ENCODE measurements around the gene TMPRSS7.

The TMPRSS7 gene, protein sequence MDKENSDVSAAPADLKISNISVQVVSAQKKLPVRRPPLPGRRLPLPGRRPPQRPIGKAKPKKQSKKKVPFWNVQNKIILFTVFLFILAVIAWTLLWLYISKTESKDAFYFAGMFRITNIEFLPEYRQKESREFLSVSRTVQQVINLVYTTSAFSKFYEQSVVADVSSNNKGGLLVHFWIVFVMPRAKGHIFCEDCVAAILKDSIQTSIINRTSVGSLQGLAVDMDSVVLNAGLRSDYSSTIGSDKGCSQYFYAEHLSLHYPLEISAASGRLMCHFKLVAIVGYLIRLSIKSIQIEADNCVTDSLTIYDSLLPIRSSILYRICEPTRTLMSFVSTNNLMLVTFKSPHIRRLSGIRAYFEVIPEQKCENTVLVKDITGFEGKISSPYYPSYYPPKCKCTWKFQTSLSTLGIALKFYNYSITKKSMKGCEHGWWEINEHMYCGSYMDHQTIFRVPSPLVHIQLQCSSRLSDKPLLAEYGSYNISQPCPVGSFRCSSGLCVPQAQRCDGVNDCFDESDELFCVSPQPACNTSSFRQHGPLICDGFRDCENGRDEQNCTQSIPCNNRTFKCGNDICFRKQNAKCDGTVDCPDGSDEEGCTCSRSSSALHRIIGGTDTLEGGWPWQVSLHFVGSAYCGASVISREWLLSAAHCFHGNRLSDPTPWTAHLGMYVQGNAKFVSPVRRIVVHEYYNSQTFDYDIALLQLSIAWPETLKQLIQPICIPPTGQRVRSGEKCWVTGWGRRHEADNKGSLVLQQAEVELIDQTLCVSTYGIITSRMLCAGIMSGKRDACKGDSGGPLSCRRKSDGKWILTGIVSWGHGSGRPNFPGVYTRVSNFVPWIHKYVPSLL

DNA sequence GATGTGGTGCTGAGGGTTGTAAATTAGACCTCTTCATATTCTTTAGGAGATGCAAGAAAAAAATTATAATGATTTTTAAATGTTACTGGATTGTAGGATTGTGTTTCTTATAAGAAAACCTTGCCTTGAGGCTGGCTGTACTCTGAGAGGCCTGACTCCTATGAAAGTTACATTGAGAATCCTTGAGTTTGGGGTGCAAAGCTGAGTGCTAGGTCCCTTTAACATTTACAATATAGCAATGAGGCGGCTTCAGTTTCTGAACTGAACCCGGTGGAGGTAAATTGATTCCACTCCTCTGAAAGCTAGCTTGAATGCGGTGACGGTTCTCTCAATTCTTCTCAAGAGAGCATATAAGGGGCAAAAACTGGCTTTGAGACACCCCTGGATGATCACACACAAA is at the start of gene TMPRSS7:
Gene TMPRSS7 (plus strand): TSS at position 301 of the 400 bp plus-strand sequence. CDS start 110 bp downstream, outside the sequence.
- no peak for DNase-seq (ENCODE audit: extremely low spot score, insufficient read length, low read depth)
- no peak for FAIRE-seq

- DNase-seq (ENCODE audit: extremely low spot score, insufficient read length, low read depth) (no peak), FAIRE-seq (no peak)
Observed at GRCh38 chr3:111986800-111987199, 47.7 kb upstream of the TMPRSS7 start.

GRCh38 chr3:111989061-111989678 is 45.4 kb upstream of the TMPRSS7 start:
- no peak for DNase-seq (ENCODE audit: extremely low spot score, insufficient read length, low read depth)
- FAIRE-seq: peak; percentile 89

DNA sequence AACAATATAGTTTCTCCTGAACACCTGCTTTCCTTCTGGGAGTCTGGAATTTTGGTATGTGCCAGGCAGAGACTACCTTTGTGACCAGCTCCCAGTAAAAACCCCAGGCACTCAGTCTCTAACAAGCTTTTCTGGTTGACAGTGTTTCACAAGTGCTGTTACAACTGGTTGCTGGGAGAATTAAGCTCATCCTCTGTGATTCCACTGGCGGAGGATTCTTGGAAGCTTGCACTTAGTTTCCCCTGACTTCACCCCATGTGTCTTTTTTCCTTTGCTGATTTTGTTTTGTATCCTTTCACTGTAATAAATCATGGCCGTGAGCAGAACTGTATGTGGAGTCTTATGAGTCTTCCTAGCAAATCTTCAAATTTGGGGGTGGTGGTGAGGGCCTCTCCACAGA is 41.5 kb upstream of the TMPRSS7 start:
- no peak for DNase-seq (ENCODE audit: extremely low spot score, insufficient read length, low read depth)
- FAIRE-seq: no peak

DNA sequence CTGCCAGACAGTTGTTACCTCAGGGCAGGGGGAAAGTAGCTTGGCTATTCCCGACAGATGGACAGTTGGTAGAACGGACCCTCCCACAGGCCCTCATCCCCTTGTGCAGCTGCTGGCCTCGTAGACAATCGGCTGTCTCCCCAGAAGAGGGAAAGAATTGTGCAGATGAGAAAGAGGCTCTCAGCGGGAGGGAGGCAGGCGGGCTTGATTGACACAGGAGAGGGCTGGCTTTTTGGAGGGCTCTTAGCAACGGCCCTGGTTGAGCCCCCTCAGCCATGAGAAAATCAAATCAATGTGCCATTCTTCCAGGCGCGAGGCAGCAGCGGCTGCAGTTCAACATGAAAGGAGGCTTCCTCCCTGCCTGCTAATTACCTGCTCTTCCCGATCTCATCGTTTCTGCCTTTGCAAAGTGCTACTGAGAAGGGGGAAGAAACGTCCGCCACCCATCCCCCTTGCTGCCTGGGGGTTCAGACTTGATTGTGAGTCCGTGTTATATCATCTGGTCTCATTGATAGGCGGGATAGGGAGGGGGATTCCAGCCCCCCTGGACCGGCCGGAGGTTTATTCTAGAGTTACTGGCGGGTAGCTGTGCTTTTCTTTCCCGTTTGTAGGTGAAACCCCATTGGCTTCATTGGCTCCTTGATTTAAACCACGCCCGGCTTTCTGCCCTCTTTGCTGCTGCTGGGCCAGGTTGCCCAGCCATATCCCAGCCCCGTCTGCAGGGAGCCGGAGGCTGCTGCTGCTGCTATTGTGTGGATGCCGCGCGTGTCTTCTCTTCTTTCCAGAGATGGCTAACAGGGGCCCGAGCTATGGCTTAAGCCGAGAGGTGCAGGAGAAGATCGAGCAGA is 35.7 kb upstream of the TMPRSS7 start, which contains the start of gene TAGLN3:
Gene TAGLN3 (plus strand): TSS at position 287 of the 848 bp plus-strand sequence. CDS start 501 bp downstream, at position 788.
- FAIRE-seq (no peak), DNase-seq (ENCODE audit: extremely low spot score, insufficient read length, low read depth) (no peak)

DNA sequence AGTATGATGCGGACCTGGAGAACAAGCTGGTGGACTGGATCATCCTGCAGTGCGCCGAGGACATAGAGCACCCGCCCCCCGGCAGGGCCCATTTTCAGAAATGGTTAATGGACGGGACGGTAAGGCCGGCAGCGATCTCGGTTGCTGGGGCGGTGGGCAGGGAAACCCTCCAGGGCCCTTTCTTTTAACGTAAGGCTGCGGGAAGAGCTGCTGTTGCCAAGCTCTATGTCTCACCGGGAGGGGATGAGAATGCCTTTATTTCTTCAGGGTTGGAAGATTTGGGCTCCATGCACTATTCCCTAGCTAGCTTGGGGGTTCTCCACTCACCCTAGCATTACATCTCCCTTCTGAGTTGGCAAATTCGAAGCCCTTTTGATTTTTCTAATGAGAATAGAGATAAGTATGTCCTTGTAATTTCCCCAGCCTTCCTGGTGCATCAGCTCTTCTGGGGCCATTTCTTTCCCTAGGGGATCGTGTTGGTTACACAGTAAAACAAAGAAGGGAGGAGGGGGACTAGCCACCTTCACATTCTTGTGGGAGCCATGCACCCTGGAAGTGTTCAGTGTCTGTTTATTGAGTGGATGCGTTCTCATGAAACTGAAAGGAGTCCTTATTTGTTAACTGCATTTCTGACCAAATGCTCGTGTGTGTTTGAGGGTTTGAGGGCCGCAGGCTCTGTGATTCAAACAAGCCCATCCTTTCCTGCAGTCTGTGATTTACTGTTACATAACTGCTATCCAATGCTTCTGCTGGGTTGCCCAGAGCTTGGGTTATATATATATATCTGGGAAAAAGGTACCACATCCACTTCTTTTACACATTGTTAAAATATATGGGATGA is 34.8 kb upstream of the TMPRSS7 start:
- FAIRE-seq: no peak
- no peak for DNase-seq (ENCODE audit: extremely low spot score, insufficient read length, low read depth)

DNA sequence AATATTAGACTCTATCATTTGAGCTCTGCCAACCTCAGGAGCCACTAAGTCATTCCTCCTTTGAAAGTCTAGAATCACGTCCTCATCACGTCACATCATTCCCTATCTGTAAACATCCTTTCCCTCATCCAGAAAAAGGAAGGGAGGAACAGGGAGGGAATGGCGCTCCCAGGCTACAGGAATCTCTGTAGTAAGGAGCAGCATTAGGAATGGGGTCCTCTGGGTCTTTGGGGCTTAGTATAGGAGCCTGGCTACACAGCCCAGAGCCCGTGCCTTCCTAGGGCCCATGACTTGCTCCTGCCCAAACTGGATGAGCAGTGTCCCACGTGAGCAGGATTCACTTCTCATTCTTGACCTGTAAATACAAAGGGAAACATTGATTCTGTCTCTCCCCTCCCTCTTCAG is 34.2 kb upstream of the TMPRSS7 start:
- DNase-seq (ENCODE audit: extremely low spot score, insufficient read length, low read depth): no peak
- no peak for FAIRE-seq

DNA sequence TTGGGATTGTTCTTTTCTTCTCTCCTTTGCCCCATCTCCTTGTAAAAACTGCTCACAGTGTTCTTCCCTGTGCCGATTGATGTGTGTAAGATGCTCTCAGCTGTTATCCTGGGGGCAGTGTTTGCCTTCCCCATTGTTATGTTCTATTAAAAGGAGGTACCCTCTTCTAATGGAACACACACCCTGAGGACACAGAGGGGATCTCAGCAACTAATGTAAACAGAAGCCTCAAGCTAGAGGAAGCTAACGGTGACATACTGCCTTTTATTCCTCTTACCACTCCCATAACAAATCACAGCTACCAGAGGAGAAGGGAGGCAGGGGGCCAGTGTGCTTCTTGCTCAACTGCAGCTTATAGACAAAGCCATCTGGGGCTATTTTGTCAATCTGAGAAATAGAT is 33.6 kb upstream of the TMPRSS7 start:
- FAIRE-seq (no peak), DNase-seq (ENCODE audit: extremely low spot score, insufficient read length, low read depth) (no peak)

GRCh38 chr3:112001526-112001925 is 33.0 kb upstream of the TMPRSS7 start:
- FAIRE-seq: no peak
- DNase-seq (ENCODE audit: extremely low spot score, insufficient read length, low read depth): no peak

DNA sequence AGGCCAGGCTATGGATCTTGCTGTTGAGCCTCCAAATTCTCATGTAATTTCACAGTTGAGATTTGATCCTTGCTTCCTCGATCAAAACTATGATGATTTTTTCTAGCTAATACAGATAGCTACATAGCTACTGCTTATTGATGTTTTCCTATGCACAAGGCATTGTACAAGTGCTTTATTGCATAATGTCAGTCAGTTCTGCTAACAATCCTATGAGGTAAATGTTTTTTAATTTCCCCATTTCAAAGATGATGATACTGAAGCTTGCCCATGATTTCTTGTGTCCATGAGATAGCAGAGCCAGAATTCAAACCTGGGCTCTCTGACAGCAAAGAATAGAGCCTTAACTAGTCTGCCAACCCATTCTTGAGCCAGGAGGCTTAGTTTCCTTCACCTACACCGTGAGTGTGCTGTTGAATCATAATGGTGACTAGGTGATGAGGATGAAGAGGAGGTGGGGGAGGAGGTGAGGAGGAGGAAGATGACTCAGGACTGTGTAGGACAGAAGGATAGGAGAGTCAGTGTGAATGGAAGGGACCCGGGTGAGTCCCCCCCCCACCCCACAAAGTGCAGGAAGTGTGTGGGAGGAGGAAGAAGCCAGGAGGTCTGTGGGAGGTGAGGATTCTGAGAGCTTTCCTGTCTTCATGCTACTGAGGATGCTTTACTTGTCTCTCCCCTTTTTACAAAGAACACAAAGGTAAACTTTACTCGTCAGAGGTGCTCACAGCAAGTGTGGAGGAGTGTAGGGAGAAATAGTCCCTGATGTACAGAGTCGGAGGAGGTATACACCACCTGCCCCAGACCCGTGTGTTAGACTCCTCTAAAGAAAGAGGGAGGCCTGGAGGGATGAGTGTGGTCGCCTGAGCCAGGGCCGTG is 32.2 kb upstream of the TMPRSS7 start:
- no peak for DNase-seq (ENCODE audit: extremely low spot score, insufficient read length, low read depth)
- FAIRE-seq: no peak

DNA sequence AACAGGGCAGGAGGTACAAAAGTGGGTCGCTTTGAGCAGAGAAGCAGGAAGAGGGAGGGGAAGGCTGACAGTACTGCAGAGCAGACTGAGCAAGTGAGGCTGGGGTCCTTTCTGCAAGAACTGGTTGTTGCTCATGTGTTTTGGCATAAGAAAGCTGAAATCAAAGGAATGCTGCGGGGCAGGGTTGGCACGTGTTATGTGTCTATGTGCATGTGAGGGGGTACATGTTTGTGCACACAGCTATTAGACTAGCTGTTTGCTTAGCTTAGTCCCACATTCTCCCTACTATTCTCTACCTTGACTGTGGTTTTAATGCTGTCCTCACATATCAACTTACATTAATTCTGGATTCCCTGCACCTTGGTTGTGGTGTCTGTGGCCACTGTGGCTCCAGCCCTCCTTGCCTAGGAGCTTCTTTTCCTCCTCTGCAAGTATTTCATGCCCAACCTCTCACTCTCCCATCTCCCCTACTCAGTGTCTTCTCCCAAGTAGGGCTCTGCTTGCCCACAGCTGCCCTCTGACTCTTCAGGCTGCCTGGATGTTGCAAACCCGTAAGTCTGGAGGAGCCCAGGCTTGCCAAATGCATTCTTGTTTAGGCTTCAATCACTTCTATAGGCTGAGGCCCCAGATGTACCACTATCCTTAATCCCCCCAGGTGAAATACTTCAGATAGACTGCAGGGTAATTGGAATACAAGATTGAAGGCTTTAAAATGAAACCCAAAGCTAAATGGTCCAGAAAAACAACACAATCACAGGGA is 31.0 kb upstream of the TMPRSS7 start:
- FAIRE-seq: no peak
- no peak for DNase-seq (ENCODE audit: extremely low spot score, insufficient read length, low read depth)

GRCh38 chr3:112004187-112004586 is 30.3 kb upstream of the TMPRSS7 start:
- FAIRE-seq: no peak
- no peak for DNase-seq (ENCODE audit: extremely low spot score, insufficient read length, low read depth)

GRCh38 chr3:112004669-112005068 is 29.9 kb upstream of the TMPRSS7 start:
- DNase-seq (ENCODE audit: extremely low spot score, insufficient read length, low read depth) (no peak), FAIRE-seq (no peak)

GRCh38 chr3:112005091-112005672 is 29.4 kb upstream of the TMPRSS7 start:
- DNase-seq (ENCODE audit: extremely low spot score, insufficient read length, low read depth) (no peak), FAIRE-seq (no peak)

- no peak for FAIRE-seq
Observed at GRCh38 chr3:112007633-112008032, 26.9 kb upstream of the TMPRSS7 start.

GRCh38 chr3:112009670-112010069 is 24.9 kb upstream of the TMPRSS7 start:
- no peak for FAIRE-seq

More at GRCh38 chr3:112007633-112008032, 26.9 kb upstream of the TMPRSS7 start:
- no peak for DNase-seq (ENCODE audit: extremely low spot score, insufficient read length, low read depth)

DNA sequence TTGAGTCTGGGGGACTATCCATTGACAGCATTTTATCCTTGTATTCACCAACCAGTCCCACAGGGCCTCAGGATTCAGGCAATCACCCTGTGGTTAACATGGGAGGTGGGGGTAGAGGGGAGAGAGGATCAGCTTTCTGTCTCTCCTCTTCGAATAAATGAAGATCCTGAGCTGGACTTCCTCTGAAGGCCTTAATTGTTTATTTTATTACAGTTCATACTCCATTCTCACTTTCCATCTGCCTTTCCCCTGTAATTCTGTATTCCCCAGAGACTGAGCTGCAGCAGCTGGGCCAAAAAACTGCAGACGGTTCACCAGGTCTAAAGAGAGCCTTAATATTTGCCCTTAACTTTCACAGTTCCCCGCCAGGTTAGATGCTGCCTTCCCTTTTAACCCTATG is 23.9 kb upstream of the TMPRSS7 start:
- no peak for FAIRE-seq
- DNase-seq (ENCODE audit: extremely low spot score, insufficient read length, low read depth): no peak

More at GRCh38 chr3:112009670-112010069, 24.9 kb upstream of the TMPRSS7 start:
- DNase-seq (ENCODE audit: extremely low spot score, insufficient read length, low read depth): no peak

Measured in GM18507 (cell line).